IPS DF 6.9 (cell line): ENCODE measurements around the gene GLI1.

Source experiments
- DNase-seq: peaks from one replicate; pipeline ENCODE4 v3.0.0-alpha.2; 2013; ENCODE audit warnings: low read depth, low spot score
- H3K27ac ChIP-seq: one replicate; pipeline ENCODE4 v1.5.1; 2013; ENCODE audit warnings: low read length, control low read depth
- H3K27me3 ChIP-seq: 2 replicates; pipeline ENCODE4 v1.6.1; 2013; ENCODE audit warnings: mild to moderate bottlenecking, low read length; ENCODE audit not compliant: control insufficient read depth, insufficient read depth
- H3K36me3 ChIP-seq: 2 replicates; pipeline ENCODE4 v1.6.1; 2013; ENCODE audit warnings: low read length; ENCODE audit not compliant: control insufficient read depth, insufficient read depth
- H3K4me1 ChIP-seq: 2 replicates; pipeline ENCODE4 v1.6.1; 2013; ENCODE audit warnings: low read length; ENCODE audit not compliant: control insufficient read depth, insufficient read depth
- H3K4me3 ChIP-seq: 2 replicates; pipeline ENCODE4 v1.5.1; 2013; ENCODE audit warnings: mild to moderate bottlenecking, low read length
- H3K9me3 ChIP-seq: 2 replicates; pipeline ENCODE4 v1.6.1; 2013; ENCODE audit warnings: low read length, inconsistent platforms; ENCODE audit not compliant: control insufficient read depth, insufficient read depth
- WGBS: extraction: QIAGEN DNeasy Blood & Tissue Kit; methylation state at CpG from one replicate; pipeline ENCODE4 v1.1.7; 2013; ENCODE audit warnings: mixed read lengths, missing lambda C conversion rate; ENCODE audit not compliant: insufficient read length, insufficient coverage; 5-methylcytosine and 5-hydroxymethylcytosine counted together

Gene GLI1

GRCh38 chr12:57467915-57468314, 8.3 kb downstream of the GLI1 start:
- Histone ChIP-seq H3K9me3 (no peaks in the 10 kb centered on the region), H3K4me1 (peaks cover under 1% of the 10 kb centered on the region), H3K27me3 (peaks cover 2% of the 10 kb centered on the region; the same call in 1 of the 2 replicates), H3K27ac (no peak overlapping the region), H3K4me3 (no peak overlapping the region), H3K36me3 (no peaks in the 10 kb centered on the region)
- DNase-seq = no peak
- WGBS = no CpG with 5 or more reads among the region's 11 CpGs

- no peak overlapping the region for H3K27ac ChIP-seq
- no CpG with 5 or more reads among the region's 10 CpGs for WGBS
- H3K36me3 ChIP-seq = no peaks in the 10 kb centered on the region
- DNase-seq = no peak
- no peaks in the 10 kb centered on the region for H3K9me3 ChIP-seq
- no peaks in the 10 kb centered on the region; the same call in 1 of the 2 replicates for H3K4me1 ChIP-seq
- H3K27me3 ChIP-seq = peaks cover 13% of the 10 kb centered on the region
- H3K4me3 ChIP-seq = no peak overlapping the region
These were observed 9.9 kb downstream of the GLI1 start for GRCh38 chr12:57469296-57470164.

- WGBS = no CpG with 5 or more reads among the region's 14 CpGs
- Histone ChIP-seq H3K4me3 (no peak overlapping the region), H3K4me1 (no peaks in the 10 kb centered on the region; the same call in none of the 2 replicates), H3K36me3 (no peaks in the 10 kb centered on the region; the same call in 1 of the 2 replicates), H3K27ac (no peak overlapping the region), H3K27me3 (peaks cover 22% of the 10 kb centered on the region), H3K9me3 (no peaks in the 10 kb centered on the region)
- no peak for DNase-seq
These were observed 10.8 kb downstream of the GLI1 start for GRCh38 chr12:57470286-57470969.

- Histone ChIP-seq H3K36me3 (no peaks in the 10 kb centered on the region; the same call in 1 of the 2 replicates), H3K9me3 (no peaks in the 10 kb centered on the region), H3K4me3 (no peak overlapping the region), H3K4me1 (no peaks in the 10 kb centered on the region; the same call in none of the 2 replicates), H3K27ac (no peak overlapping the region), H3K27me3 (peaks cover 28% of the 10 kb centered on the region)
- WGBS = no CpG with 5 or more reads among the region's 4 CpGs
- no peak for DNase-seq
These were observed 11.5 kb downstream of the GLI1 start for GRCh38 chr12:57470970-57471656.

- no peak overlapping the region for H3K4me3 ChIP-seq
- no peaks in the 10 kb centered on the region; the same call in 1 of the 2 replicates for H3K36me3 ChIP-seq
- no CpG with 5 or more reads among the region's 3 CpGs for WGBS
- no peaks in the 10 kb centered on the region for H3K9me3 ChIP-seq
- peaks cover 33% of the 10 kb centered on the region for H3K27me3 ChIP-seq
- no peak overlapping the region for H3K27ac ChIP-seq
- DNase-seq = no peak
- no peaks in the 10 kb centered on the region; the same call in none of the 2 replicates for H3K4me1 ChIP-seq
These were observed 12.1 kb downstream of the GLI1 start for GRCh38 chr12:57471661-57472060.

- no peaks in the 10 kb centered on the region; the same call in 1 of the 2 replicates for H3K36me3 ChIP-seq
- no peak overlapping the region for H3K4me3 ChIP-seq
- DNase-seq = no peak
- H3K9me3 ChIP-seq = no peaks in the 10 kb centered on the region
- no peak overlapping the region for H3K27ac ChIP-seq
- no CpG with 5 or more reads among the region's 3 CpGs for WGBS
- no peaks in the 10 kb centered on the region; the same call in none of the 2 replicates for H3K4me1 ChIP-seq
- H3K27me3 ChIP-seq = peaks cover 35% of the 10 kb centered on the region
These were observed 12.8 kb downstream of the GLI1 start for GRCh38 chr12:57472391-57472790.

GRCh38 chr12:57473392-57473791, 13.8 kb downstream of the GLI1 start:
- Histone ChIP-seq H3K9me3 (no peaks in the 10 kb centered on the region), H3K4me3 (no peak overlapping the region), H3K27me3 (peaks cover 35% of the 10 kb centered on the region), H3K36me3 (no peaks in the 10 kb centered on the region; the same call in 1 of the 2 replicates), H3K27ac (no peak overlapping the region), H3K4me1 (peaks cover 2% of the 10 kb centered on the region)
- DNase-seq = no peak
- WGBS = no CpG with 5 or more reads among the region's 3 CpGs

- no peak for DNase-seq
- no peak overlapping the region for H3K4me3 ChIP-seq
- H3K27me3 ChIP-seq = peaks cover 35% of the 10 kb centered on the region
- no peak overlapping the region for H3K27ac ChIP-seq
- no peaks in the 10 kb centered on the region for H3K9me3 ChIP-seq
- no CpG with 5 or more reads among the region's 5 CpGs for WGBS
- peaks cover 2% of the 10 kb centered on the region for H3K4me1 ChIP-seq
- H3K36me3 ChIP-seq = no peaks in the 10 kb centered on the region; the same call in 1 of the 2 replicates
These were observed 14.3 kb downstream of the GLI1 start for GRCh38 chr12:57473886-57474285.

- DNase-seq = no peak
- H3K4me3 ChIP-seq = no peak overlapping the region
- no CpG with 5 or more reads among the region's 8 CpGs for WGBS
- no peaks in the 10 kb centered on the region; the same call in 1 of the 2 replicates for H3K36me3 ChIP-seq
- H3K27me3 ChIP-seq = peaks cover 35% of the 10 kb centered on the region
- H3K9me3 ChIP-seq = no peaks in the 10 kb centered on the region
- H3K27ac ChIP-seq = no peak overlapping the region
- H3K4me1 ChIP-seq = peaks cover 2% of the 10 kb centered on the region
These were observed 14.8 kb downstream of the GLI1 start for GRCh38 chr12:57474430-57474829.

- no peaks in the 10 kb centered on the region; the same call in 1 of the 2 replicates for H3K36me3 ChIP-seq
- H3K4me1 ChIP-seq = peaks cover 2% of the 10 kb centered on the region
- no CpG with 5 or more reads among the region's 7 CpGs for WGBS
- no peak overlapping the region; the same call in 1 of the 2 replicates for H3K4me3 ChIP-seq
- H3K27me3 ChIP-seq = peaks cover 35% of the 10 kb centered on the region
- H3K9me3 ChIP-seq = no peaks in the 10 kb centered on the region
- no peak for DNase-seq
- no peak overlapping the region for H3K27ac ChIP-seq
These were observed 15.3 kb downstream of the GLI1 start for GRCh38 chr12:57474862-57475261.
